Activated T-helper 1 cell treated with anti-CD3 and anti-CD28 coated beads, Interleukin-2, amount 50 U/mL, for 16 hours (primary cell): ENCODE data around the gene PGLYRP4.
"Not testable (repeated sequence)": the region's sequence is repeated elsewhere in the genome, so short reads cannot be mapped to it uniquely, and the experiment has no call there.

Experiments used
- DNase-seq, 2 donors: peaks; one replicate each; pipeline ENCODE4 v3.0.0-alpha.2; 2020; ENCODE audit warnings: low read depth in 1 of 2, low spot score in 1 of 2

Gene PGLYRP4

GRCh38 chr1:153341431-153341934 lies 7.2 kb downstream of the PGLYRP4 start:
- DNase-seq: no peak

- no peak for DNase-seq
These were observed 8.3 kb downstream of the PGLYRP4 start for GRCh38 chr1:153340356-153340755.

DNA sequence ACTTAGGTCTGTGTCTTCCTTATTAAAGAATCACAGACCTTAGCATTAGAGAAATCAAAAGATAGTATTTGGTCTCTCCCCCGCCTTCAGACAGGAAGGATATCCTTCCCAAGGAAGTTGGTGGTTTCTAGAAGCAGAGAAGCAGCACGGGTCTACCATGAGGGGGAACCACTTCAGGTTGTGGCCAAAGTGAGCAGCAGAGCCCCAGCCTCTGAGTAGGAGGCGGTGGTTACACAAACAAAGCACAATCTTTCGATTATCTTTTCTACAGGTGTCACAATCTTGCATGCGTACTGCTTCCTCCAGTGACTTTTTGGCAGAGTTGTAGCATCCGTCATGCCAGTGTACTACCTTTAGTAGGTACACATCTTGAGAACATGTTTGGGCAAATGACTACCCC lies 8.8 kb downstream of the PGLYRP4 start:
- DNase-seq: no peak

GRCh38 chr1:153337980-153338853 lies 10.4 kb downstream of the PGLYRP4 start:
- no peak for DNase-seq

- no peak for DNase-seq
These were observed 12.0 kb downstream of the PGLYRP4 start for GRCh38 chr1:153336650-153337049.

- DNase-seq: no peak
These were observed 14.7 kb downstream of the PGLYRP4 start for GRCh38 chr1:153333902-153334301.

GRCh38 chr1:153324912-153325311 lies 23.7 kb downstream of the PGLYRP4 start:
- no peak for DNase-seq

DNA sequence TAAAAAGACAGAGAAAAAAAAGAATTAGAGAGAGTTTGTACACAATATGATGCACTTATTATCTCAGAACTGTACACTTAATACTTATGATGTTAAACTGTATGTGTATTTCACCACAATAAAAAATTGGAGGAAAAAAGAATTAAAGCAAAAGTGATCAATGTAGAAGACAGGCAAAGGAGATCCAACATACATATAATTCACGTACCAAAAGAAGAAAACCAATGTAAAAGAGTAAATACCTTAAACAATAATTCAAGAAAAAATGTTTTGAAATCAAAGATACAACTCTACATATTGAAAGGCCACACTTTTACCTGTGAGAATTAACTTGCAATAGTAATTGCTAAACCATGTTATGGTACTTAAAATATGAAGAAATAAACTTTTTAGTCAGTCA lies 26.1 kb downstream of the PGLYRP4 start:
- DNase-seq: no peak

DNA sequence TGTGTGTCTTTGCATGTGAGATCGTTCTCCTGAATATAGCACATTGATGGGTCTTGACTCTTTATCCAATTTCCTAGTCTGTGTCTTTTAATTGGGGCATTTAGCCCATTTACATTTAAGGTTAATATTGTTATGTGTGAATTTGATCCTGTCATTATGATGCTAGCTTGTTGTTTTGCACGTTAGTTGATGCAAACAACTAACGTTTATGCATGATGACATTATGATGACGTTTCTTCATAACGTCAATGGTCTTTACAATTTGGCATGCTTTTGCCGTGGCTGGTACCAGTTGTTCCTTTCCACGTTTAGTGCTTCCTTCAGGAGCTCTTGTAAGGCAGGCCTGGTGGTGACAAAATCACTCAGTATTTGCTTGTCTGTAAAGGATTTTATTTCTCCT lies 30.5 kb downstream of the PGLYRP4 start:
- DNase-seq: not testable (repeated sequence)

- DNase-seq: not testable (repeated sequence)
These were observed 32.6 kb downstream of the PGLYRP4 start for GRCh38 chr1:153316013-153316412.

DNA sequence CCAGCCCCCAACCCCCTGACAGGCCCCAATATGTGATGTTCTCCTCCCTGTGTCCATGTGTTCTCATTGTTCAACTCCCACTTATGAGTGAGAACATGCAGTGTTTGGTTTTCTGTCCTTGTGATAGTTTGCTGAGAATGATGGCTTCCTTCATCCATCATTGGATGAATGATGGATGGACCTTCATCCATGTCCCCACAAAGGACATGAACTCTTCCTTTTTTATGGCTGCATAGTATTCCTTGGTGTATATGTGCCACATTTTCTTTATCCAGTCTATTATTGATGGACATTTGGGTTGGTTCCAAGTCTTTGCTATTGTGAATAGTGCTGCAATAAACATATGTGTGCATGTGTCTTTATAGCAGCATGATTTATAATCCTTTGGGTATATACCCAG lies 34.3 kb downstream of the PGLYRP4 start:
- not testable (repeated sequence) for DNase-seq

DNA sequence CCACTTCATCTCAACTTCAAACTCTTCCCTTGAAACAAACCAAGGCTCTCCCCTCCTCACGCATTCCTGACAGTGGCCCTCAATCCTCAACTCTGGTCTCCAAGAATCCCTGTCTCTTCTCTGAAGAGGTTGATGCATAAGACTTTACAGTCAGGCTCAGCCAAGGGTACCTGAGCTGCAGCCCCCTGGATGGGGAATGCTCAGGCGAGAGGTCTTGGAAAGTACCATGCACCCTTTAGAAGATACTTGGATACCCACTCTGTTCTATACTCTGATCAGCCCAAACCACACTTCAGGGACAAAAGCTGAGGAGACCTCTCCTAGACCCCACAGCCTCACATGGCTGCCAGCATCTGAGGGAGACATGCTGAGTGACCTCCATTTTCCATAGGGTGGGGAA lies 35.4 kb downstream of the PGLYRP4 start:
- no peak for DNase-seq

DNA sequence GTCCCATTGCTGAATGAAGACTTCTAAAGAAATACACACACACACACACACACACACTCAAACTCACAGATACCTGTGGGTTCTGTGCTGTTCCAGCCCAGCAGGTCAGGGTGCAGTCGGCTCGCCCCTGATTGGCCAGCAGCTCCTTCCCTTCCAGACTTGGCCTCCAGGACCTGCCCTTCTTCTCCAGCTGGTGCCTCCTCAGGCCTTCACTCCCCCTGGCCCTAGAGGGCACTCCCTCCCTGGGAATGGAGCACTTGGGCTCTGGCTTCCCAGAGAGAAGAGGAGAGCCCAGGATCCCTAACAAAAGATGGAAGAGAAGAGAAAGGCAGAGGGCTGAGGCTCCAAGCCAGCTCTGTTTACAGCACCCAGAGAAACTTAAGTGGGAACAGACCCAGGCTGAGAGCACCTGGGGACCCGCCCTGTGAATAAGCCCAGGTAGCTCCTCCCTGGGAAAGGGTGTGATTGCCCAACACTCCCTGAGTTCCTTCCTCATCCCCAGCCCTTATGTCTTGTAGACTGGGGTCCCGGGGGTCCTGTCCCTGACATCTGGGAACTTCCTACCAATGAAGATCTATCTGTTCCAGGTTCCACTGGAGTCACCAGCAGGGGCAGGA lies 36.0 kb downstream of the PGLYRP4 start, which contains the start of gene PGLYRP3:
Gene PGLYRP3, minus strand, starts transcription at position 383 of the 617 bp plus-strand sequence. CDS start 2,287 bp downstream, outside the sequence.
- no peak for DNase-seq

GRCh38 chr1:153310526-153310925 lies 38.1 kb downstream of the PGLYRP4 start:
- DNase-seq: no peak

- no peak for DNase-seq
These were observed 39.2 kb downstream of the PGLYRP4 start for GRCh38 chr1:153309441-153309840.

DNA sequence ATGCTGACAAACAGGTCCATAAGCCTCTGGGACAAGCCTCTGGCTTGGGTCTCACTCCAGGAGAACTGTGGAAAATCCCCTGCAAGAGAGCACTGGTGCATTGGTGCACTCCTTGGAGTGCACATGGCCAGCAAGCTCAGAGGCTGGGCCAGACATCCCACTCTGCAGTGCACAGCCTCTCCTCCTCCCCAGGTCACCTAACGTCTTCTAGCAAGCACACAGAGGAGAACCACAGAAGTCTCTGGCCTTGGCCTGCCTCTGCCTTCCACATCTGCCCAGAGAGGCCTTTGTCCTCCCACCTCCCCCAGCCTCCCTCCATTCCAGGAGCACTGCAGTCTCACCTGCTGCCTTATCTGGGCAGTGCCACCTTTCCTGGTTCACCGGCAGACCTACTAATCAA lies 40.1 kb downstream of the PGLYRP4 start:
- no peak for DNase-seq

GRCh38 chr1:153307221-153307600 lies 41.4 kb downstream of the PGLYRP4 start:
- DNase-seq: no peak

DNA sequence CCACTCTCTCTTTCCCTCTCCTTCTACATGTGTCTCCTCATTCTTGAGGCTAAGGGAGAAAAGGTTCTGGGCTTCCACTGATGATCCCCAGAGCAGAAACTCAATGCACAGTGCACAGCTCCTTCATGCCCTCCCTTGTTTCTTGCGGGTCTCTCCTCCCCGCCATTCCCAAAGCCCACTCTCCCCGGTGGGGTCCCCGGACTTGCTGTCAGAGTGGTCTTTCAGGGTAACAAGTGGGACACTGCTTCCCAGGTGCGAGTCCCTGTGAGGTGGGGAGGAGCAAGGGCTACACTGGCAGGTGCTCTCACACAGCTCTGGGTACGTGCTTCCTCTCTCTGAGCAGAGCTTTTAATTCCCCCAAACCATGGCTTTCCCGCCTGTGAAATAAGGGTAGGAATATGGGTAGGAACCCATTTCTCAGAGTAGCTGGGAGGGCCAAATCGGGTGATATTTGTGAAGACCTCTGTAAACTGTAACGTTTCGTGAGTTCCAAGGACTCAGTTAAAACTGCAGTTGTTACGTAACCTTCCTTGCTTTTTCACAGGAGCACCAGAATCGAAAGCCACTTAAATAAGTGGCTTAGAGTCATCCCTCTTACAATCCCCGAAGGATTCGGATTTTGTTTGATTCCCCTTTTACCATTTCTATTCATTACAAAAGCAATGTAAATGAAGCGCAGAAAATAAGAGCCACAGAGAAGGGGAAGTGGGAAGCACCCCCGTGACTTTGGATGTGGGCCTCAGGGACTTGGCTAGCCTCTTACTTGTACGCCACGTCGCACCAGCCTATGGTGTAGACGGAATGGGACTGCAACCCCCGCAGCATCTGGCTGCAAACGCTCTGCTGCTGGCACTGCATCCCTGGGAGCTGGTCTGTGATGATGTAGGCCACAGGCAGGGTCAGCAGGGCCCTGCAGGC lies 42.1 kb downstream of the PGLYRP4 start:
- no peak for DNase-seq

DNA sequence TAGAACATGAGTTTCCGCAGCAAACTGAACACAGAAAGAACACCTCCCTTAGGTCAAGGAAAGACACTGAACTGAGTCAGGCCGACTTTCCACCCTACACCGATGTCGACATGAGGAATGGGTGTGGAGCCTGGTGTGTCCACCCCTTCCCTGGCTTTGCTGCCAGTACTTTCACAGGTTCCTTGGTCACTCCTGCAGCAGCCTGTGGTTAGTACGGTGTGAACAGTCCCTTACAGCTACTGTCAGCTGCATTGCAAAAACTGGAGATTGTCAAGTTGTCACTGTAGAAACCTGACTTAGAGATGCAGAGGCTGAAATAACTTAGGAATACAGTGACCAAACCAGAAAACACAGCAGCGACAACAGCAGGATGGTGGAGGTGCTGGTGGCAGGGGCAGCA lies 43.0 kb downstream of the PGLYRP4 start:
- DNase-seq: no peak

DNA sequence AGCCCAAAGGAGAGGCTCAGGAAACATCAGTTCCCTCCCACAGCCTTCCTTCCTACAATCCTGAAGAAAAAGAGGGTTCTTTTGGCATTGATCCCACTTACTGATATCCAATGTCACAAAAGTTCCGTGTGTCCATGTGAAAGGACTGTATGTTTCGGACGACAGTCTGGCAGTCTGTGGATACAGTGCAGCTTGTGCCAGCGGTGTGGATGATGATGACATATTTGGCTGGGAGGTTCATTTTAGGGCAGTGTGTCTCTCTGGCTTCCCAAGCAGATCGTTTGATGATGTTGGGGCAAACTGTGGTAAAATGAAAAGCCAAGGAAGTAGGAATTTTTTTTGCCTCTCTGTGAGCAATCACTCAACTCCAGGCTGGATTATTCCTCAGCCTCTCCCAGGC lies 46.3 kb downstream of the PGLYRP4 start:
- no peak for DNase-seq

DNA sequence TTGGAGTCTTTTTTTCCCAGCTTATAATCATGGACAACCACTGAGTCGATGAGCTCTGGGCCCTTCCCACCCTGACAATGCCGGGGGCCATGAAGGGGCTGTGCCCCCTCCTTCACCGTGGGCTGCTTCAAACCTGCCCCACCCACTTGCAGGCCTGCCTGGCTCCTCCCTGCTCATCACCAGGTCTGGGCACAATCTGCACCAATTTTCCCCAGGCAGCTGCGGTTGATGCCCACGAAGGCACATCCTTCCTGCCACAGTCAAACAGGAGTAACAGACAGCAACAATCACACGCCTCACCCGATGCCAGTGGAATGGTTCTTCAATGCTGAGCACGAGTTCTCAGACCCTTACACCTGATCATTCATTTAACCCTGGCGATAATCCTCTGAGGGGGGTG lies 54.8 kb downstream of the PGLYRP4 start:
- DNase-seq: no peak

DNA sequence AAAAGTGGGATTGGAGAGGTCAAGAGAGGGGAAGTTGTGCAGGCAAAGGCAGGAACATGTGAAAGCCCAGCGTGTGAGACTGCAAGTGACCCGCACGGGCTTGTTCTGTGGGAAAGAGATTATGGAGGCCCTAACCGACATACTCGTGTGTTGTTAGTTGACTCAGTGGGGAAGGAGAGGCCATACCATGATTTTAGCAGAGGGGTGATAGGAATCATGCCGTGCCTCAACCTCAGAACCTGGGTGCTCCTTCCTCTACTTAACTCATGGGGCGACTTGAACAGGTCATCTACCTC lies 55.2 kb downstream of the PGLYRP4 start:
- no peak for DNase-seq
